ENCODE measurements around the gene TMEM132E. TPM values are rescaled to one million over a fixed set of nuclear protein-coding genes. Genes with fewer than 3 reads are reported as not detected.

Gene TMEM132E
- total RNA-seq, 1 donor = not detected

DNA sequence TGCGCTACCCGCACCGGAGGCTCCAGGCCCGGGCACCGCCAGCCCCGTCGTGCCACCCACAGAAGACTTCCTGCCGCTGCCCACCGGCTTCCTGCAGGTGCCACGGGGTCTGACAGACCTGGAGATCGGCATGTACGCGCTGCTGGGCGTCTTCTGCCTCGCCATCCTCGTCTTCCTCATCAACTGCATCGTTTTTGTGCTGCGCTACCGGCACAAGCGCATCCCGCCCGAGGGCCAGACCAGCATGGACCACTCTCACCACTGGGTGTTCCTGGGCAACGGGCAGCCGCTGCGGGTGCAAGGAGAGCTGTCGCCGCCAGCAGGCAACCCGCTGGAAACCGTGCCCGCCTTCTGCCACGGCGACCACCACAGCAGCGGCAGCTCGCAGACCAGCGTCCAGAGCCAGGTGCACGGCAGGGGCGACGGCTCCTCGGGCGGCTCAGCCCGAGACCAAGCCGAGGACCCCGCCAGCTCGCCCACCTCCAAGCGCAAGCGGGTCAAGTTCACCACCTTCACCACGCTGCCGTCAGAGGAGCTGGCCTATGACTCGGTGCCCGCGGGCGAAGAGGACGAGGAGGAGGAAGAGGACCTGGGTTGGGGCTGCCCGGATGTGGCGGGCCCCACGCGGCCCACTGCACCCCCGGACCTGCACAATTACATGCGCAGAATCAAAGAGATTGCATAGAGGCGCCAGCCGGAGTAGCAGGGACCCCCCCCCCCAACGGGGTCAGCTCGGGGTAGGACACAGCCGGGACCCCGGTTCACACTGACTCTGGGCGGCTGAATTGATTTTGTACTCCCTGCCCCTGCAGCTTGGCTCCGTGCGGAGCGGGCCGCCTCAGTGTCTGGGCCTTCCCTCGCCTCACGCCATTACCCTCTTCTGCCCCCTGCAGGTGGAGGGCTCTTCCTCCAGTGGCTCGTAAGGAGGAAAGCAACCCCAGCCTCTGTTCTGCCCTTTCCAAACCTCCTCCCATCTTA is 58.5 kb downstream of the TMEM132E start:
- peak; percentile 60 for DNase-seq (ENCODE audit: low read depth)
- H3K4me3 ChIP-seq (ENCODE audit: low read depth, low read length) = no peak overlapping the region
- TF ChIP-seq, protein P1, sequence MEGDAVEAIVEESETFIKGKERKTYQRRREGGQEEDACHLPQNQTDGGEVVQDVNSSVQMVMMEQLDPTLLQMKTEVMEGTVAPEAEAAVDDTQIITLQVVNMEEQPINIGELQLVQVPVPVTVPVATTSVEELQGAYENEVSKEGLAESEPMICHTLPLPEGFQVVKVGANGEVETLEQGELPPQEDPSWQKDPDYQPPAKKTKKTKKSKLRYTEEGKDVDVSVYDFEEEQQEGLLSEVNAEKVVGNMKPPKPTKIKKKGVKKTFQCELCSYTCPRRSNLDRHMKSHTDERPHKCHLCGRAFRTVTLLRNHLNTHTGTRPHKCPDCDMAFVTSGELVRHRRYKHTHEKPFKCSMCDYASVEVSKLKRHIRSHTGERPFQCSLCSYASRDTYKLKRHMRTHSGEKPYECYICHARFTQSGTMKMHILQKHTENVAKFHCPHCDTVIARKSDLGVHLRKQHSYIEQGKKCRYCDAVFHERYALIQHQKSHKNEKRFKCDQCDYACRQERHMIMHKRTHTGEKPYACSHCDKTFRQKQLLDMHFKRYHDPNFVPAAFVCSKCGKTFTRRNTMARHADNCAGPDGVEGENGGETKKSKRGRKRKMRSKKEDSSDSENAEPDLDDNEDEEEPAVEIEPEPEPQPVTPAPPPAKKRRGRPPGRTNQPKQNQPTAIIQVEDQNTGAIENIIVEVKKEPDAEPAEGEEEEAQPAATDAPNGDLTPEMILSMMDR (IDR thresholded peaks at IDR 0.05; ENCODE audit: insufficient read depth, low read depth, low read length) = peak; percentile 72

DNA sequence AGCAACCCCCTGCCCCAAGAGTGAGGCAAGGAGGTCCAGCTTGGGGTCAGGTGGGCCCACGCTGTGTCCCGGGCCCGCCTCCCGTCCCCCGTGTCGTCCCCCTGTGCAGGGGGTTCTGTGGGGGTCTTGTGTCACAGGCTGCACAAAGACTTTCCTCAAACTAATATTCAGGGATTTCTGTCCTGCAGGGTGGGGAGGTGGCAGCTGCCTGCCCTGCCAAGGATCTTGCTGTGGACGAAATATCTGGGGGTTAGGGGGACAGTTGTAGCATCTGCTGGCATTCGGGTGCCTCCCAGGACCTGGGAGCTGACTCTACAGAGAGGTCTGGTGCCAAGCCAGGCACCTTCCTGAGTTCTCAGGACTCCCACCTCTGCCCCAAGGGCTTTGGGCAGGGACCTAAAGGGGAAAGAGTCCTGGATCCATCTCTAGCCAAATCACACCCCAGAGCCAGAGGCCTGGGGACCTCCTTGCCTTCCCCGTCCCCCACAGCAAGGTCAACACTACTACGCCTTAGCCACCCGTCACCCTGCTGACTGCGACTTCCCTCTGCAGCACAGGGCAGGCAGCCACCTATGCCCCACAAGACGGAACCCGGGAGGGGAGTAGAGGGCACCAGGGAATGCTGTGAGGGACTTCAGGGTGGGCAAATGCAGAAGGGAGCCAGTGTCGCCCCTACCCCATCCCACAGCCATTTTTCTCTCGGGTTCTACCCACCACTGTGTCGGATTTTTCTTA is 59.3 kb downstream of the TMEM132E start:
- DNase-seq (ENCODE audit: low read depth) = no peak
- TF ChIP-seq, protein P1 (IDR thresholded peaks at IDR 0.05; ENCODE audit: insufficient read depth, low read depth, low read length) = no peak

DNA sequence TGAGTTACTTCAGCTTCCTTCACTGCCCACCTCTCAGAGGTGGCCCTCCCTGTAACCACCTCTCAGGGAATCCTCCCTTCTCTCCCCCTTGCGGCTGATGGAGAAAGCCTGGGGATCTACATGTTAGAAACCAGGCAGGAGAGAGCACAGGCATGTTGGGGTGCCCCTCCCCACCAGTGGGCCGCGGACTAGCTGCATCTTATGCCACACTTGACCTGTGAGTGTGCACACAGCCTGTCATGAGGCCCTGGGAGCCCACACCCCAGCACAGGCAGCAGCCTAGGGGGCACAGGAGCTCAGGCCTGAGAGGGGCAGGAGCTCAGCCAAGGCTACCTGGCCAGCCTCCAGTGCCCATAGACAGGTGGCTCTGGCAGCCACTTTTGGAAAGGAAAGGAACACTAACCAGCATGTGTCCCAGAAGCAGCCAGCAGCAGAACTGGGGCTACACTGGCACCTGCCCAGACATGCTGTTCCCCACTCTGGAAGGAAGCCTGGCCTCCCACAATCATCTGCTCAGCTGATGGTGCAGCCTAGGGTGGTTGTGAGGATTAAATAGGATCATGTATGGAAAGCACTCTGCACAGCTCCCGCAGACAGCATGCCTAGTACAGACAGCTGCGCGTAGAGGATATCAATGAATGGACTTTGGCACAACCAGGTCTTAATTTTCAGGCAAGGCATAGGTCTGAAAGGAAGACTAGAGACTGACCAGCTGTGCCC is 60.5 kb downstream of the TMEM132E start:
- H3K4me3 ChIP-seq (ENCODE audit: low read depth, low read length) = no peak overlapping the region
- no peak for DNase-seq (ENCODE audit: low read depth)
- TF ChIP-seq, protein P1 (IDR thresholded peaks at IDR 0.05; ENCODE audit: insufficient read depth, low read depth, low read length) = no peak

More for the DNA sequence above, 59.3 kb downstream of the TMEM132E start:
- no peak overlapping the region for H3K4me3 ChIP-seq (ENCODE audit: low read depth, low read length)

DNA sequence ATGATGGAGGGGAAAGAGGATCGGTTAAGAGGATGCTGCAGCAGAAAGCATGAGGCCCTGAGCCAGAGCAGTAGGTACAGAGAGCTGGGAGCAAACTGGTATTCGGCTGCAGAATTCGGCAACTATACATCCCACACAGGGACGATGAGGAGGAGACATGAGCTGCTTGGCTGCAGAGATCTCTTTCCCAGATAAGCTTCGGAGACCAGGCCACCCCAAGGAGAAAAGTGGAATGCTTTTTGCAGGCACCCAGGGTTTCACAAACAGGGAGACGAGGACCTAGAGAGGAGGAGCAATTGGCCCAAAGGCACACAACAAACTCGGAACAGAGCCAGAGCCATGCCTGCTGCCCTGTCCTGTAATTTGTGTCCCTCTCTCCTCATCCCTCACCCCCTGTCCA is 62.0 kb downstream of the TMEM132E start:
- TF ChIP-seq, protein P1 (IDR thresholded peaks at IDR 0.05; ENCODE audit: insufficient read depth, low read depth, low read length) = no peak
- DNase-seq (ENCODE audit: low read depth) = no peak
- H3K4me3 ChIP-seq (ENCODE audit: low read depth, low read length) = no peak overlapping the region

DNA sequence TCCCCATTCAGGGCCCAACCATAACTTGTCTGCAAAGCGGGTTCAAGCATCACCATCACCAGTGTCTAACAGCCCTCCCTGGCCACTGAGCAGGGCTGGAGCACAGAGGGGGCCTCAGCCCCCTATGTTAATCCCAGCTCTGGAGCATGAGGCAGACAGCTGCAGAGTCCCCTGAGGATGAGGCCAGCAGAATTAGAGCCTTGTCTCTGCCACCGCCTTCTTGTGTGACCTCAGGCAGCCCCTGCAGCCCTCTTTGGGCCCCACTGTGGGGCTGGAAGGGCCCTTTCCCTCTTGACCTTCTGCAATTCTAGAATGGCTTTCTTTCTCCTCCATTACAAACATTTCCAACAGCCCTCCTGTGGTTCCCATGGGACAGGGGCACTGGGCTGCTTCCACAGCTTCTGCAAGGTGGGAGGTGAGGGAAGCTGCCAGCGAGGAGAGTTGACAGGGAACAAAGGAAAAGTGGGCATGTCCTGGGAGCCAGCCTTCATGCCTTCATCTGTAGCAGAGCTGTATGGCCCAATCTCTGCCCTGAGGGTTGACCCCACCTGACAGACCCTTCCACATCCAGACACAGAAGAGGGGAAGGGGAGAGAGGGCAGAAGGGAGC is 65.7 kb downstream of the TMEM132E start:
- TF ChIP-seq, protein P1 (IDR thresholded peaks at IDR 0.05; ENCODE audit: insufficient read depth, low read depth, low read length) = no peak
- no peak for DNase-seq (ENCODE audit: low read depth)
- H3K4me3 ChIP-seq (ENCODE audit: low read depth, low read length) = no peak overlapping the region

DNA sequence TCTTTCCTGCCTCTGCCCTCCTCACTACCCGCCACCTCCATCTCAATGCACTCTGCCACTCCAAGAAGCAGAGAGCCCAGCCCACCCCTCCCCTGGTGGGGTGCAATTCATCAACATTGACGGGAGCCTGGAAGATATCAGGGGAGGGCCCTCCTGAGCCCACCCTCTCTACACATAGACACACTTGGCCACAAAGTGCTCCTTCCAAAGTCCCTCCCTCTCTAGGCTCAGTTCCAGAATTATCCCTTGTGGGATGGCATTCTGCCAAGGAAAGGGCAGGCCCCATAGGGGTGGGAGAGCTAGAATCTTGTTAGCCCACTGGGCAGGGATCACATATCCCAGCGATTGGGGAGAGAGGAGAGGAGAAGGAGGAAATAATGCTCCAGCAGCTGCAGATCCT is 66.2 kb downstream of the TMEM132E start:
- DNase-seq (ENCODE audit: low read depth) = no peak
- TF ChIP-seq, protein P1 (IDR thresholded peaks at IDR 0.05; ENCODE audit: insufficient read depth, low read depth, low read length) = no peak
- H3K4me3 ChIP-seq (ENCODE audit: low read depth, low read length) = no peak overlapping the region

Measured in fibroblast of villous mesenchyme (primary cell).